ENCODE results near the gene RGL1.

RGL1 gene

DNA sequence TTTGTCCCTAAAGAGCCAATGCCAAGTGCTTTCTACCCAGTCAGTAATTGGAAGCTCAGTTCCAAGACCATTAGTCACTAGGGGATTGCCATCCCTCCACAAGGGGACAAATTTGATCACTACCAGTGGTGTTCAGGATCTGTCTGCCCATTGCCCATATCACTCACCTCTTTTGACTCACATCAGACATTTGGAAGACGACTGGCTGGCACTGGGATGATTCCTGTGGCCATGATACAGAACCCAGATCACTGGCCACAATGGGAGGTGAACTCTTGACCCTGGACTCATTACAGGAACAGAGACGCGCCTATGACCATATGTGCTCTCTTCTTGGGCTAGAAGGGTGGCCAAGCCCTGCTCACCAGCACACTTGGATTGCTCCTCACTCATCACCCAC, 161.6 kb downstream of the RGL1 start:
- DNase-seq, result no peak

GRCh38 chr1:183967914-183968313, 163.0 kb downstream of the RGL1 start:
- DNase-seq, result no peak

- no peak for DNase-seq
Measured at GRCh38 chr1:183968386-183968785, 163.5 kb downstream of the RGL1 start.

DNA sequence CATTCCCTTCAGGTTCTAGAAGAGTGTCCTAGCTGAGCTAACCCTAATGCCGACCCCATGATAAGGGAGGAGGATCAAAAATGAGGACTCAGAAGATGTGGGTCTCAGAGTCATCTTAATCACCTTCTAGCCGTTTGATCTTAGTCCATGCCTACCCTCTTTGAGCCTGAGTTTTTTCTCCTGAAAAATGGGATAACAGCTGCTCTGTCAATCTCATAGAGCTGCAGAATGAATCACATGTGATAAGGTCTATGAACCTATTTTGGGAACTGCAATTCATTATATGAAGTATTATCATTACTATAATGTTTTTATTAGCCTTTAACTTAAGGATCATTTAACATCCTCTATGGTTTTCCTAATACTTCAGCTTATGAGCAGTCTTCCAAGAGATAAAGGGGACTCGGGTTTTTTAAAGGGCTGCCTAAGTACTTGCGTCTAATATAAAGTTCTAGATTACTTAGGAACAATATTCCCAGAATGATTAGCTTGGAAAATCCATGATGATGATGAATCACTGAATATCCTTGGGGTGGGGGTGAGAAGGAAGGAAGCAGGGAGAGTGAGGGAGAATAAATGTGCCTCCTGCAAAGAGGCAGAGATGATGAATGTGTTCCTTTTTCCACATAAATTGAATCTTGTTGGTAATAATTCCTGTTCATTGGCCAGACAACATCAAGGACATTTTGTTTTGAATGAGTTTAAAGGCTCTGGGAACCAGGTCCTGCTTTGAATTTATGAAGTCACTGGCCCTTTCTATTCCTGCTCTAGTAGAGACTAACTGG, 165.8 kb downstream of the RGL1 start:
- DNase-seq, result no peak

DNA sequence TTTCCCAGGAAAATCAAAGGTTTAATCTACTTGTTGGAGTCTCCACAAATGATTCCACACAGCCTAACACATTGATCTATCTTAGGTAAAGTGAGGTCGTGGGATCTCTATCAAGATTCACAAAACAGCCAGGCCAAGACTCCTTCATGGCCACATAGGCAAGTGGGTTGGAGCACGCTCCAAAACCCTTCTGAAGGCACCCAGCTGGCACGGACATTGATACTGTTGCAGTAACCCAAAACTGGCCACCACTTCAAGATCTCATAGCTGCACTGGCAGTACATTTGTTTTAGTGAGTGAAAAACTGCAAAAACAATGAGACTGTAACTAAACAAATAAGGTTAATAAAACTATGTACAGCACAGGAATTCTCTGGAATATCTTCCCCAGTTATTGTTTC, 170.7 kb downstream of the RGL1 start:
- no peak for DNase-seq

GRCh38 chr1:183977717-183978116, 172.8 kb downstream of the RGL1 start:
- DNase-seq, result no peak

Data from stimulated activated naive CD4-positive, alpha-beta T cell (primary cell).